HepG2 (cell line): ENCODE results near the gene LNX2. TPM values are rescaled to one million over a fixed set of nuclear protein-coding genes. Genes with fewer than 3 reads are reported as not detected.

Experiments used
- AHR ChIP-seq: IDR thresholded peaks from 2 replicates; pipeline ENCODE4 v1.6.1; 2018; ENCODE audit warnings: missing genetic modification reagents, missing compliant biosample characterization
- ATF7 ChIP-seq, 2 experiments: fragments of 450-650 bp in 1 of 2; sonication (generic) in 1 of 2; formaldehyde crosslinking in 1 of 2; IDR thresholded peaks; 2 replicates each; pipeline versions ENCODE4 v1.4.0 to v1.6.1; 2016 to 2020; ENCODE audit warnings: antibody characterized with exemption in 1 of 2, mild to moderate bottlenecking in 1 of 2, missing genetic modification reagents in 1 of 2
- BHLHE40 ChIP-seq: IDR thresholded peaks from 2 replicates; pipeline ENCODE4 v1.6.1; 2011; ENCODE audit warnings: low read length, improper control_type of control experiment
- CBX2 ChIP-seq, 2 experiments: fragments of 200-600 bp in 1 of 2; sonication (generic); formaldehyde crosslinking in 1 of 2; IDR thresholded peaks; 2 replicates each; pipeline versions ENCODE4 v1.7.0 to v1.8.1; 2018 to 2022; ENCODE audit warnings: low read depth in 2 of 2, low read length in 1 of 2, mild to moderate bottlenecking in 1 of 2, missing genetic modification reagents in 1 of 2
- CHD2 ChIP-seq: IDR thresholded peaks from 2 replicates; pipeline ENCODE4 v1.6.1; 2011; ENCODE audit warnings: low read depth, low read length, improper control_type of control experiment
- HNF4G ChIP-seq, 2 experiments: sonication (generic) in 1 of 2; formaldehyde crosslinking in 1 of 2; IDR thresholded peaks; 2 replicates each; pipeline versions ENCODE4 v1.4.0 to v1.6.1; 2011 to 2020; ENCODE audit warnings: borderline replicate concordance in 2 of 2, low read depth in 2 of 2, mild to moderate bottlenecking in 2 of 2, low read length in 1 of 2, missing genetic modification reagents in 1 of 2, moderate library complexity in 1 of 2
- JDP2 ChIP-seq: sonication (generic); formaldehyde crosslinking; IDR thresholded peaks from 2 replicates; pipeline ENCODE4 v1.8.1; 2022; ENCODE audit warnings: missing genetic modification reagents, borderline replicate concordance
- MLLT10 ChIP-seq: sonication (generic); formaldehyde crosslinking; IDR thresholded peaks from 2 replicates; pipeline ENCODE4 v1.4.0; 2020; ENCODE audit warnings: missing genetic modification reagents
- MTF2 ChIP-seq: sonication (generic); formaldehyde crosslinking; IDR thresholded peaks from 2 replicates; pipeline ENCODE4 v1.5.0; 2020; ENCODE audit warnings: missing genetic modification reagents, borderline replicate concordance
- MXI1 ChIP-seq: IDR thresholded peaks from 3 replicates; pipeline ENCODE4 v1.6.1; 2012; ENCODE audit warnings: low read depth, low read length, inconsistent platforms, borderline replicate concordance
- NFYC ChIP-seq: IDR thresholded peaks from 2 replicates; pipeline ENCODE4 v1.6.1; 2016; ENCODE audit warnings: missing genetic modification reagents, missing compliant biosample characterization
- NR2F6 ChIP-seq, 2 experiments: IDR thresholded peaks; 2 replicates each; pipeline ENCODE4 v1.6.1; 2016; ENCODE audit warnings: antibody characterized with exemption in 1 of 2, mild to moderate bottlenecking in 1 of 2
- TSC22D2 ChIP-seq: sonication (generic); formaldehyde crosslinking; IDR thresholded peaks from 2 replicates; pipeline ENCODE4 v1.5.1; 2020; ENCODE audit warnings: missing genetic modification reagents, mild to moderate bottlenecking, borderline replicate concordance
- ZBTB14 ChIP-seq: sonication (generic); formaldehyde crosslinking; IDR thresholded peaks from 2 replicates; pipeline ENCODE4 v1.4.0; 2020; ENCODE audit warnings: missing genetic modification reagents
- ZNF501 ChIP-seq: sonication (generic); formaldehyde crosslinking; IDR thresholded peaks from 2 replicates; pipeline ENCODE4 v1.5.1; 2020; ENCODE audit warnings: mild to moderate bottlenecking, moderate library complexity, missing genetic modification reagents
- ZNF530 ChIP-seq: sonication (generic); formaldehyde crosslinking; IDR thresholded peaks from 2 replicates; pipeline ENCODE4 v1.5.0; 2020; ENCODE audit warnings: low read depth, mild to moderate bottlenecking, missing genetic modification reagents
- ZNF709 ChIP-seq: sonication (generic); formaldehyde crosslinking; IDR thresholded peaks from 2 replicates; pipeline ENCODE4 v1.5.0; 2020; ENCODE audit warnings: mild to moderate bottlenecking, missing genetic modification reagents
- ZNF781 ChIP-seq: sonication (generic); formaldehyde crosslinking; IDR thresholded peaks from 2 replicates; pipeline ENCODE4 v1.5.1; 2020; ENCODE audit warnings: borderline replicate concordance, mild to moderate bottlenecking, missing genetic modification reagents; ENCODE audit errors: not compliant biosample characterization
- polyA plus RNA-seq, 8 experiments: library from polyadenylated mRNA; depleted of rRNA in 3 of 8; stranded (reverse) in 7 of 8; unstranded in 1 of 8; fragments of >200 nt; fragmentation: Illumina TruSeq in 4 of 8; extraction: Trizol in 4 of 8; gene quantifications; 2 replicates each; pipeline versions ENCODE4 v1.2.1 to v1.2.3, GENCODE V29; 2011 to 2016; ENCODE audit warnings: low read depth in 4 of 8, missing spikeins in 1 of 8, mixed read lengths in 1 of 8; ENCODE audit not compliant: insufficient read depth in 1 of 8
- total RNA-seq, 5 experiments: library from RNA; depleted of rRNA; stranded (reverse); fragments of >200 nt; fragmentation: Illumina TruSeq; extraction: Trizol; gene quantifications; 2 replicates each; pipeline ENCODE4 v1.2.3, GENCODE V29; 2016; ENCODE audit warnings: low read depth in 1 of 5
- TF ChIP-seq, protein P1 (sequence below): sonication (generic); formaldehyde crosslinking; IDR thresholded peaks from 2 replicates; pipeline ENCODE4 v1.5.0; 2020; ENCODE audit warnings: missing genetic modification reagents
- TF ChIP-seq, protein P2 (sequence below): sonication (generic); formaldehyde crosslinking; IDR thresholded peaks from 2 replicates; pipeline ENCODE4 v1.9.0; 2021; ENCODE audit warnings: mild to moderate bottlenecking, missing genetic modification reagents

The LNX2 gene
- total and polyA plus RNA-seq, 2 of the 13 experiments (the other 11 are each of a cell fraction or from before 2014, with no cell fraction given): 9.2 to 9.7 TPM

- no peak for TF ChIP-seq ATF7 (IDR thresholded peaks at IDR 0.05)
- no peak for TF ChIP-seq ATF7 (CRISPR knock-in tag; IDR thresholded peaks at IDR 0.05)
- TF ChIP-seq ZNF530 (CRISPR knock-in tag): 0 out of 2 replicates have a peak, but pooled peaks have one; percentile 62
- TF ChIP-seq, protein P1, sequence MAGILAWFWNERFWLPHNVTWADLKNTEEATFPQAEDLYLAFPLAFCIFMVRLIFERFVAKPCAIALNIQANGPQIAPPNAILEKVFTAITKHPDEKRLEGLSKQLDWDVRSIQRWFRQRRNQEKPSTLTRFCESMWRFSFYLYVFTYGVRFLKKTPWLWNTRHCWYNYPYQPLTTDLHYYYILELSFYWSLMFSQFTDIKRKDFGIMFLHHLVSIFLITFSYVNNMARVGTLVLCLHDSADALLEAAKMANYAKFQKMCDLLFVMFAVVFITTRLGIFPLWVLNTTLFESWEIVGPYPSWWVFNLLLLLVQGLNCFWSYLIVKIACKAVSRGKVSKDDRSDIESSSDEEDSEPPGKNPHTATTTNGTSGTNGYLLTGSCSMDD: no peak
- peak; percentile 79 for TF ChIP-seq ZNF709
- TF ChIP-seq ZNF501 (CRISPR knock-in tag): peak; percentile 91
- TF ChIP-seq NR2F6 (IDR thresholded peaks at IDR 0.05): no peak
- no peak for TF ChIP-seq NR2F6 (CRISPR knock-in tag; IDR thresholded peaks at IDR 0.05)
- TF ChIP-seq JDP2 (CRISPR knock-in tag): no peak; the same call in 1 of the 2 replicates
- TF ChIP-seq CBX2 (IDR thresholded peaks at IDR 0.05; ENCODE audit: low read depth, low read length): no peak
- no peak for TF ChIP-seq CBX2 (CRISPR knock-in tag; IDR thresholded peaks at IDR 0.05; ENCODE audit: low read depth)
- TF ChIP-seq NFYC (CRISPR knock-in tag): no peak
- no peak for TF ChIP-seq MLLT10 (CRISPR knock-in tag)
- no peak for TF ChIP-seq ZNF781
- no peak for TF ChIP-seq CHD2
- peak; percentile 93 for TF ChIP-seq BHLHE40
- TF ChIP-seq MXI1: peak; percentile 78; the same call in 2 of the 3 replicates
- TF ChIP-seq TSC22D2 (CRISPR knock-in tag): peak; percentile 71; the same call in 1 of the 2 replicates
- TF ChIP-seq ZBTB14: no peak
- no peak for TF ChIP-seq MTF2 (CRISPR knock-in tag)
- 0 out of 2 replicates have a peak, but pooled peaks have one; percentile 51 for TF ChIP-seq AHR (CRISPR knock-in tag)
- peak; percentile 2; the same call in 1 of the 2 replicates for TF ChIP-seq HNF4G (IDR thresholded peaks at IDR 0.05; ENCODE audit: borderline replicate concordance, low read depth, low read length)
- TF ChIP-seq HNF4G (CRISPR knock-in tag; IDR thresholded peaks at IDR 0.05; ENCODE audit: borderline replicate concordance, low read depth): no peak
- TF ChIP-seq, protein P2, sequence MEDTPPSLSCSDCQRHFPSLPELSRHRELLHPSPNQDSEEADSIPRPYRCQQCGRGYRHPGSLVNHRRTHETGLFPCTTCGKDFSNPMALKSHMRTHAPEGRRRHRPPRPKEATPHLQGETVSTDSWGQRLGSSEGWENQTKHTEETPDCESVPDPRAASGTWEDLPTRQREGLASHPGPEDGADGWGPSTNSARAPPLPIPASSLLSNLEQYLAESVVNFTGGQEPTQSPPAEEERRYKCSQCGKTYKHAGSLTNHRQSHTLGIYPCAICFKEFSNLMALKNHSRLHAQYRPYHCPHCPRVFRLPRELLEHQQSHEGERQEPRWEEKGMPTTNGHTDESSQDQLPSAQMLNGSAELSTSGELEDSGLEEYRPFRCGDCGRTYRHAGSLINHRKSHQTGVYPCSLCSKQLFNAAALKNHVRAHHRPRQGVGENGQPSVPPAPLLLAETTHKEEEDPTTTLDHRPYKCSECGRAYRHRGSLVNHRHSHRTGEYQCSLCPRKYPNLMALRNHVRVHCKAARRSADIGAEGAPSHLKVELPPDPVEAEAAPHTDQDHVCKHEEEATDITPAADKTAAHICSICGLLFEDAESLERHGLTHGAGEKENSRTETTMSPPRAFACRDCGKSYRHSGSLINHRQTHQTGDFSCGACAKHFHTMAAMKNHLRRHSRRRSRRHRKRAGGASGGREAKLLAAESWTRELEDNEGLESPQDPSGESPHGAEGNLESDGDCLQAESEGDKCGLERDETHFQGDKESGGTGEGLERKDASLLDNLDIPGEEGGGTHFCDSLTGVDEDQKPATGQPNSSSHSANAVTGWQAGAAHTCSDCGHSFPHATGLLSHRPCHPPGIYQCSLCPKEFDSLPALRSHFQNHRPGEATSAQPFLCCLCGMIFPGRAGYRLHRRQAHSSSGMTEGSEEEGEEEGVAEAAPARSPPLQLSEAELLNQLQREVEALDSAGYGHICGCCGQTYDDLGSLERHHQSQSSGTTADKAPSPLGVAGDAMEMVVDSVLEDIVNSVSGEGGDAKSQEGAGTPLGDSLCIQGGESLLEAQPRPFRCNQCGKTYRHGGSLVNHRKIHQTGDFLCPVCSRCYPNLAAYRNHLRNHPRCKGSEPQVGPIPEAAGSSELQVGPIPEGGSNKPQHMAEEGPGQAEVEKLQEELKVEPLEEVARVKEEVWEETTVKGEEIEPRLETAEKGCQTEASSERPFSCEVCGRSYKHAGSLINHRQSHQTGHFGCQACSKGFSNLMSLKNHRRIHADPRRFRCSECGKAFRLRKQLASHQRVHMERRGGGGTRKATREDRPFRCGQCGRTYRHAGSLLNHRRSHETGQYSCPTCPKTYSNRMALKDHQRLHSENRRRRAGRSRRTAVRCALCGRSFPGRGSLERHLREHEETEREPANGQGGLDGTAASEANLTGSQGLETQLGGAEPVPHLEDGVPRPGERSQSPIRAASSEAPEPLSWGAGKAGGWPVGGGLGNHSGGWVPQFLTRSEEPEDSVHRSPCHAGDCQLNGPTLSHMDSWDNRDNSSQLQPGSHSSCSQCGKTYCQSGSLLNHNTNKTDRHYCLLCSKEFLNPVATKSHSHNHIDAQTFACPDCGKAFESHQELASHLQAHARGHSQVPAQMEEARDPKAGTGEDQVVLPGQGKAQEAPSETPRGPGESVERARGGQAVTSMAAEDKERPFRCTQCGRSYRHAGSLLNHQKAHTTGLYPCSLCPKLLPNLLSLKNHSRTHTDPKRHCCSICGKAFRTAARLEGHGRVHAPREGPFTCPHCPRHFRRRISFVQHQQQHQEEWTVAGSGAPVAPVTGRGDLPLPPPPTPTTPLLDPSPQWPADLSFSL (CRISPR knock-in tag): 0 out of 2 replicates have a peak, but pooled peaks have one; percentile 34
Observed at GRCh38 chr13:27621366-27622101, 1.2 kb upstream of the LNX2 start, which contains the start of gene POLR1D (continued).
